Activated gamma-delta T cell treated with Interleukin-2 at 50 U/mL for 16 hours (primary cell): ENCODE results near the gene SHANK1.
"Not testable (repeated sequence)": the region's sequence is repeated elsewhere in the genome, so short reads cannot be mapped to it uniquely, and the experiment has no call there.

Source experiments
- DNase-seq: peaks from one replicate; pipeline ENCODE4 v3.0.0-alpha.2; 2020

The SHANK1 gene

DNA sequence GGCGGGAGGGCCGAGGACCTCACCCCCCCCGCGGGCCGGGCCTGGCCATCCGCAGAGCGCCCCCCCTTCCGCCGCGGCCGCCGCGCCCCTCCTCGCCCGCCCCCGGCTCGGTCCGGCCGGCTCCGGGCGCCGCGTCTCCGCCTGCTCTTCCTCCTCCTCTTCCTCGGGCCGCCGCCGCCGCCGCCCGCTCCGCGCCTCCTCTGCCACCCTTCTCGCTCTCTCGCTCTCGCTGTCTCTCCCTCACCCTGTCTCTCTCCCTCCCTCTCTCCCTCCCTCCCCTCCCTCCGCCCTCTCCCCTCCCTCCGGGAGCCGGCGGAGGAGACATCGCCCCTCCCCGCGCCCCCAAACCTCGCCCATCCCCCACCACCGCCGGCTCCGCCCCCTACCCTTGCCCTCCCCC, at the start of gene SHANK1:
SHANK1 (minus strand) TSS at position 237 of the 400 bp plus-strand sequence. CDS start 2,883 bp downstream, outside the sequence.
- no peak for DNase-seq

DNA sequence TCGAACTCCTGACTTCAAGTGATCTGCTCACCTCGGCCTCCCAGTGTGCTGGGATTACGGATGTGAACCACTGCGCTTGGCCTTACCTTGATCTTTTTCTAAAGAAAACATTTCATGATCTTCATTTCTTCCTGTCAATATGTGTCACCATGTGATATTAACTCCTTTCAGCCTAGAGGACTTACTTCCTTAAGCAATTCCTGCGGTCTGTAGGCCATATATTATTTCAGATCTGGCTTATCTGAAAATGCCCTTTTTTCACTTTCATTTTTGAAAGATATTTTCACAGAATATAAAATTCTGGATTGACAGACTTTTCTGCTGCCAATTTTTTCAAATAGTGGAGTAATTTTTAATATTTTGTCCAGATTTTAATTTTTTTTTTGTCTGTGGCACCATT, 48.7 kb upstream of the SHANK1 start:
- no peak for DNase-seq

DNA sequence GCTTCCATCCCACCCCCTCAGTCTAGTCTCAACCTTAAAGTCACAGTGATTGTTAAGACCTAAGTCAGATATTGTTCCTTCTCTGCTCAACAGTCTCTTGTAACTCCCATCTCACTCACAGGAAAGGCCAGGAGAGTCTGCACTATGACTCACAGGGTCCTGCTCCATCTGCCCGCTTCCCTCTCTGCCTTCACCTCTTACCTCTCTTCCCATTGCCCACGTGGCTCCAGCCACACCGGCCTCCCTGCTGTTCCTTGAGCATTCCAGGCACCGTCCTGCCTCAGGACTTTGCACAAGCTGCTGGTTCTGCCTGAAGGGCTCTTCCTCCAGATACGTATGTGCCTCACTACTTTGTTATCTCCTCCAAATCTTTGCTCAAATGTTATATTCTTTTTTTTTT, 47.7 kb upstream of the SHANK1 start:
- not testable (repeated sequence) for DNase-seq

DNA sequence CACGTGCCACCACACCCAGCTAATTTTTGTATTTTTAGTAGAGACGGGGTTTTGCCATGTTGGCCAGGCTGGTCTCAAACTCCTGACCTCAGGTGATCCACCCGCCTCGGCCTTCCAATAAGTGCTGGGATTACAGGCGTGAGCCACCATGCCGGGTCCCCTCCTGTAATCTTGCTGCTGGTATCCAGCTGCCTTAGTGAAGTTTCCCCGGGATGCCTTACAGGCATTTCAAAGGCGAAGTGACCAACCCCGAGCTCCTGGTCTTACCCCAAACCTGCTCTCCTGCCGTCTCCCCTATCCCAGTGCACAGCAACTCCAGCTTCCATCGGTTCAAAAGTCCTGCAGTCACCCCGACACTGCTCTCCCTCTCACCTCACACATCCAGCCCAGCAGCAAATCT, 47.1 kb upstream of the SHANK1 start:
- not testable (repeated sequence) for DNase-seq

DNA sequence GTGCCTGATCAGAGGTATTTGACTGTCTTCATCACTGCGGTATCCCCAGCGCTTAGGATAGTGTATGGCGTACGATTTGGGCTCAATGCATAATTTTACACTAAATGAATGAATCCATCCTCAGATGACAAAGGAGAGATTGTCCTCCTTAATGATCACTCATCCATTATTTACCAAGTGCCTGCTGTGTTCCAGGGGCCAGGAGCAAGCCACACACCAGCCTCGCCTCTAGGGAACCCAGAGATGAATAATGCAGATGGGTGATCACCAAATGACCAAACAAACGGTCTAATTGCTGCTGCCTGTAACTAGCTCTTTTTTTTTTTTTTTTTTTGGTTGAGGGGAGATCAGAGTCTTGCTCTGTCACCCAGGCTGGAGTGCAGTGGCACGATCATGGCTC, 44.8 kb upstream of the SHANK1 start:
- DNase-seq, result no peak

DNA sequence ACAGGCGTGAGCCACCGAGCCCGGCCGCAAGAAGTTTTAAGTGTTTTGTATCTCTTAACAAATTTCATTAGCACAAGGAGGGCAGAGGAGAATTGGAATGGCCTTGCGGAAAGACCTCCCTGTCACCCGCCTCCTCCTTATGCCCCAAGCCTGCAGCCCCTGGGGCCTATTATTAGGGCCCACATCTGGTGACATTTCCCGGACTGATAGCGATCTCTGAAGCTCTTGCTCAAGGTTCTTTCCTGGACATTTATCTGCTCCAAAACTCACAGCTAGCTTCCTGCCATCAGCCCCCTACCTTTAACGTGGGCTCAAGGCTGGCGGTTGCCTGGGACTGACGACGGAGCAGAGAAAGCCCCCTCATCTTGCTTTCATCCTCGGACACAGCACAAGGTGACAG, 43.9 kb upstream of the SHANK1 start:
- not testable (repeated sequence) for DNase-seq

DNA sequence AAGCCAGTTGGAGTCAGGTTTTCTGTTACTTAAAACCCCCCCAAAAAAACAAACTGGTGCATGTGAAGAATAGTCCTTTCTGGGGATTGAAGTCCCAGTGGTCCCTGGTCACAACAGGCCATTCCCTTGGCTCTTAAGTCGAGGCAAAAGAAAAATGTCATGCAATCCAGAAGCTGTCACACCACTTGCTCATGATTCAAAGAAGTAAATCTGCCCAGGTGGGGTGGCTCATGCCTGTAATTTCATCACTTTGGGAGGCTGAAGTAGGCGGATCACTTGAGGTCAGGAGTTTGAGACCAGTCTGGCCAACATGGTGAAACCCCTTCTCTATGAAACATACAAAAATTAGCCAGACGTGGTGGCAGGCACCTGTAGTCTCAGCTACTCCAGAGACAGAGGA, 41.9 kb upstream of the SHANK1 start:
- DNase-seq, result not testable (repeated sequence)

DNA sequence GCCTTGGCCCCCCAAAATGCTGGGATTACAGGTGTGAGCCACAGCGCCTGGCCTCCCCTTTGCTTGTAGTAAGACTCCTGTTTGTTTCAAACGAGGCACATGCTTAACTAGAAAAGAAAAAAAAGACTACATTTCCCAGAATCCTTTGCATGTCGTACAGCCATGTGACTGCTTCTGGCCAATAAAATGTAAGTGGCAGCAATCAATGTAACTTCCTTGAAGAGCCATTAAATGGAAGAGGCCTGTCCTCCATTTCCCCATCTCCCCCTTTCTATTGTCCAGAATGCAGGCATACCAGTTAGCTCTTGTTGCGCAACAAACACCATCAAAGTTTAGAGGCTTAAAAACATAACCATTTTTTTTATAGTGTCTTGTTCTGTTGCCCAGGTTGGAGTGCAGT, 40.3 kb upstream of the SHANK1 start:
- no peak for DNase-seq

DNA sequence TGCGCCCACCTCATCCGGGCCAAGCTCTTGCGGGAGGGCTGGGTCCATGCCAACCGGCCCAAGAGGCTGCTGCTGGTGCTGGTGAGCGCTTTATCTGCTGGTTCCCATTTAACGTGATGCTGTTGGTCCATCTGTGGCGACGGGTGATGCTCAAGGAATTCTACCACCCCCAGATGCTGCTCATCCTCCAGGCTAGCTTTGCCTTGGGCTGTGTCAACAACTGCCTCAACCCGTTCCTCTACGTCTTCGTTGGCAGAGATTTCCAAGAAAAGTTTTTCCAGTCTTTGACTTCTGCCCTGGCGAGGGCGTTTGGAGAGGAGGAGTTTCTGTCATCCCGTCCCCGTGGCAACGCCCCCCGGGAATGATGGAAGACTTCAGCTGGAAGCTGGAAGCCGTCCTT, 39.5 kb upstream of the SHANK1 start:
- DNase-seq, result not testable (repeated sequence)

DNA sequence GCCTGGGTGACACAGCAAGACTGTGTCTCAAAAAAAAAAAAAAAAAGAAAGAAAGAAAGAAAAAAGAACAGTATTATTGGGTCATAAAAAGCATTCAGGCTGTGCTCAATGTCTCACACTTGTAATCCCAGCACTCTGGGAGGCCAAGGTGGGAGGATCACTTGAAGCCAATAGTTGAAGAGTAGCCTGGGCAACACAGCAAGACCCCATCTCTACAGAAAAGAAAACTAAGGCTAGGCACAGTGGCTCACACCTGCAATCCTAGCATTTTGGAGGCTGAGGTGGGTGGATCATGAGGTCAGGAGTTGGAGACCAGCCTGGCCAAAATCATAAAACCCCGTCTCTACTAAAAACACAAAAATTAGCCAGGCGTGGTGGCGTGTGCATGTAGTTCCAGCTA, 38.0 kb upstream of the SHANK1 start:
- not testable (repeated sequence) for DNase-seq

DNA sequence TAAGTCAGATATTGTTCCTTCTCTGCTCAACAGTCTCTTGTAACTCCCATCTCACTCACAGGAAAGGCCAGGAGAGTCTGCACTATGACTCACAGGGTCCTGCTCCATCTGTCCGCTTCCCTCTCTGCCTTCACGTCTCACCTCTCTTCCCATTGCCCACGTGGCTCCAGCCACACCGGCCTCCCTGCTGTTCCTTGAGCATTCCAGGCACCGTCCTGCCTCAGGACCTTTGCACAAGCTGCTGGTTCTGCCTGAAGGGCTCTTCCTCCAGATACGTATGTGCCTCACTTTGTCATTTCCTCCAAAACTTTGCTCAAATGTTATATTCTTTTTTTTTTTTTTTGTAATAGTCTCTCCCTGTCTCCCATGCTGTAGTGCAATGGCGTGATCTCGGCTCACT, 36.6 kb upstream of the SHANK1 start:
- DNase-seq, result not testable (repeated sequence)

DNA sequence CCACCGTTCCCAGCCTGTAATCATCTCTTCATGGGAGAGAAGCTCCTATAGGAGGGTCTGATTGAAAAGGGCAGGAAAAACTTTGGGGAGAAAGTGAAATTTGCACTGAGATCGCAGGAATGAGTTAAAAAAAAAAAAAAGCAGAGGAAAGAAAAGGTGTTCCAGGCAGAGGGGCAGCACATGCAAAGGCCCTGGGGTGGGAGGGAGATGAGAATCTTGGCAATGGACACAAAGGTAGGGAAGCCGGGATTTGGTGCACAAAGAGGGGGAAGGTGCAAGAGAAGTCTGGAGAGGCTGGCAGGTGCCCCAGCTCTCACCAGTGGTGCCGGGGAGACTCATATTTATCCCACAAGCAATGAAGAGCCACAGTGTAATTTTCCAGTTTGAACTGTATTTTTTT, 34.3 kb upstream of the SHANK1 start:
- DNase-seq, result no peak

DNA sequence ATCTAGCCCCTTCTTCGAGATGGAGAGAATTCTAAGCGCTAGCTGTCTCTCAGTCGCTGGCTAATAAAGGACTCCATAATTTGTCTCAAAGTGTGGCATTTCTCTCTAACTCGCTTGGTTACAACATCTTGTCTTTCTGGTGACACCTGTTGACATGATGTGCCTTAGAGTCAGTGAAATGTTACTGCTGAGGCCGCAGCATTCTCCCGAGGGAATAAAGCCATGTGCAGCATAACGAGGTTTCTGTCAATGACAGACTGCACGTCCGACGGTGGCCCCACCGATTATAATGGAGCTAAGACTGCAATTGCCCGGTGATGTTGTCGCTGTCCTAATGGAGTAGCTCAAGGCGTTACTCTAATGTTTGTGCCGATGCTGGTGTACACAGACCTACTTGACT, 30.4 kb upstream of the SHANK1 start:
- DNase-seq, result no peak

DNA sequence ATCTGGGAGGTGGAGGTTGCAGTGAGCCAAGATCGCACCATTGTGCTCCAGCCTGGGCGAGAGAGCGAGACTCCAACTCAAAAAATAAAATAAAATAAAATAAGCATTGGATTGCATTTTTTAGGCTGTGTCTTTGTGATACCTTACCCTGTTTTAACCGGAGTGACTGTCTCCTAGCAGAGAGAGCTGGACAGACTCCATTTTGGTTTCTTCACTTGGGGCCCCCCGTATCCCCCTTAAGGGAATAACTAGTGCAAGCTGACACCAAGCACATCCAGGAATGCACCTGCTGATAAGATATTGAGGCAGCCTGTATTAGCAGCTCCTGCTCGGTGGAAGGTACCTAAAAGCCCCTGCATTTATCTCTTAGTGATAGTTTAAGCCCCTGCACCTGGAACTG, 29.9 kb upstream of the SHANK1 start:
- DNase-seq, result no peak

DNA sequence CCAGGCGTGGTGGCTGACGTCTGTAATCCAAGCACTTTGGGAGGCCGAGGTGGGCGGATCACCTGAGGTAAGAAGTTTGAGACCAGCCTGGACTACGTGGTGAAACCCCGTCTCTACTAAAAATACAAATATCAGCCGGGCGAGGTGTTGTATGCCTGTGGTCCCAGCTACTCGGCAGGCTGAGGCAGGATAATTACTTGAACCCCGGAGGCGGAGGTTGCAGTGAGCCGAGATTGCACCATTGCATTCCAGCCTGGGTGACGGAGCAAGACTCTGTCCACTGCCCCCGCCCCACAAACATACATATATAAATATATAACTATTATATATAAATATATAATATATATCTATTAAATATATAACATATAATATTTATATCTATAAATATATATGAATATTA, 27.5 kb upstream of the SHANK1 start:
- not testable (repeated sequence) for DNase-seq

DNA sequence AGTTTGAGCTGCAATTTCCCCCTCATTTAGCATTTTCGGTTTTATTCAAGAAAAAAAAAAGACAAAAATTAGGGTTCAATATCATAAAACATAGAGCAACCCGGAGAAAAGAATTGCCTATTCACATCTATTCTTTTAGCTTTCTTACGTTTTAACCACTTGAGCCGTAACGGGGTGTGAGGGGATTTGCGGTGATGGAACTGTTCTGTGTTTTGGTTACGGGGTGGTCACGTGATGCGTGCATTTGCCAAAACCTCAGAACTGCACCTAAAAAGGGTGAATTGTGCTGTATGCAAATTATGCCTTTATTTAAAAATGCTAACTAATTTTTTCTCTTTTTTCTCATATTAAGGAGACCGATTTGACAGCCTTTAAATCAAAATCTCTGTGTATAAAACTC, 25.6 kb upstream of the SHANK1 start:
- DNase-seq, result no peak

DNA sequence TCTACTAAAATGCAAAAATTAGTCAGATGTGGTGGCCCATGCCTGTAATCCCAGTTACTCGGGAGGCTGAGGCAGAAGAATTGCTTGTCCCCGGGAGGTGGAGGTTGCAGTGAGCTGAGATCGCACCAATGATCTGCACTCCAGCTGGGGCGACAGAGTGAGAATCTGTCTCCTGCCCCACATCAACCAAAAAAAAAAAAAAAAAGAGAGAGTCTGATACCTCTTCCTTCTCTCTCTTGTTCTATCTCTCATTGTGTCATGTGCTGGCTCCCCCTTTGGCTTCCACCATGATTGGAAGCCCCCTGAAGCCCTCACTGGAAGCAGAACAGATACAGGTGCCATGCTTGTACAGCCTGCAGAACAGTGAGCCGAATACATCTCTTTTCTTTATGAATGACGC, 23.9 kb upstream of the SHANK1 start:
- no peak for DNase-seq

DNA sequence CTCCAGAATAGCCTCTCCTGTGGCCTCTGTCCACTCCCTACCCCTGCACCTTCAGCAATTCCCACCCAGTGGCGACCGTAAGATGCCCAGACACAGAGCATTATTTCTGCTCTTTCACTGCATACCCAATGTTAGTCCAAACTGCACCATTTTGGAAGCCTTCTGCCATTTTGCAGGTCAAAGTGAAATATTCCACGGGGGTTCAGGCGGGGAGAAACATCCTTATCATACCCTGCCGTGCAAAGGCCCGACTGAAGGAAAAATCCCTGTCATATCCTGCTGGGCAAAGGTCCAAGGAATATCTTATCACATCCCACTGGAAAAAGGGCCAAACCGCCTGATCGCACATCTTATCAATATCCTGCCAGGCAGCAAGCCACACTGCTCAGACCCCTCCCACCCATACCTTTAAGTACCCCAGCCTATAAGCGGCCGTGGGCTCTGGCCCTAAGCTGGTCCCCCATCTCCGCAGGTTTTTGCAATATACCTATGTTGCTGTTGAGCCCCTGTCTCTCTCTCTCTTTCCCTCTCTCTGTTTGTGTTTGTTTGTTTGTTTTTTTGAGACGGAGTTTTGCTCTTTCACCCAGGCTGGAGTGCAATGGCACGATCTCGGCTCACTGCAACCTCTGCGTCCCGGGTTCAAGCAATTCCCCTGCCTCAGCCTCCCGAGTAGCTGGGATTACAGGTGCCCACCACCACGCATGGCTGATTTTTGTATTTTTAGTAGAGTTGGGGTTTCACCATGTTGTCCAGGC, 21.8 kb upstream of the SHANK1 start:
- no peak for DNase-seq

DNA sequence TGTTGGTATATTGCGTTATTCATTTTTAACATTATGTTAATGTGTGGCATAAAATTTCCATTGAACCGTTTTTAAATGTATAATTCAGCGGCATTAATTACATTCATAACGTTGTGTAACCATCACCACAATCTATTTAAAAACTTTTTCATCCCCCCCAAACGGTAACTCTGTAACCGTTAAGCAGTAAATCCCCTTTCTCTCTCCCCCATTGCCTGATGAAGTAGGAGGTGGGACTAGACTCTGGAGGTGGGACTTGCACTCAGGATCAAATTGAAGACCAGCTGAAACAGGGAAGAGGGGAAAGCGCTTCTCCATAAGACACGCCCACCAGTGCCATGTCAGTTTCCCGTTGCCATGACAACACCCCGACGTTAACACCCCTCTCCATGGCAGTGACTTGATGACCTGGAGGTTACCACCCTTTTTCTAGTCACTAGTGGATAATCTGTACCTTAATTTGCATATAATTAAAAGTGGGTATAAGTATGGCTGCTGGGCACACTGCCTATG, 20.4 kb upstream of the SHANK1 start:
- no peak for DNase-seq

DNA sequence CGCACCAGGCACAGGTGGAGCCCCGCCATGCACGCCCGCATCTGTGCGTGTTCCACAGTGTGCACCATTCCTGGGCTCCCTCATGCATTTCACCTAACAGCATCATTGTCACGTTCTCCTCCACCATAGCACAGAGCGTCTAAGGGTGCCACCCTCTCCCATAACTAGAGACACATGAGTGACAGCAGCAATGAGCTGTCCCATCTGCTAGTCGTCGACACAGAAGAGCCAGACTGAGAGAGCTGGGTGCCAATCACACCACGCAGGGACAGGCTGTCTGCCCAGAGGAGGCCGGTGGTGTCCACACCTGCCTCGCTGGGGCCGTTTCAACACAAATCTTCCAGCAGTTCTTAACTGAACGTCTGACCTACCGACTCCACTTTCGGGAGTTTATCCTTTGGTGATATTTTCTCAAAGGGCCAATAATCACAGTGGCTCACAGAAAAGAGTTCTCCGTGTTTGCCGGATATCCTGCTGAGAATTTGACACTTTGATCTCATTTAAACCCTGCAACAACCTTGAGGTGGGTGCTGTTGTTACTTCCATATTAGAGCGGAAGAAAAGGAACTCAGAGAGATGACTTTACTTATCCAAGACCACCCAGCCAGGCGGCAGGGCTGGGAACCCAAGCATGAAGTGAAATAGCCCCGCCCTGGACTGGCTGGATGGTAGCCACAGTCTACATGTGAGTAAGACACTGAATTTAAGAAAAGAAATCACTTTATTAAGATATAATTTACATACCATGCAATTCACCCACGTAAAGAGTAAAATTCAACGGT, 19.7 kb upstream of the SHANK1 start:
- no peak for DNase-seq

DNA sequence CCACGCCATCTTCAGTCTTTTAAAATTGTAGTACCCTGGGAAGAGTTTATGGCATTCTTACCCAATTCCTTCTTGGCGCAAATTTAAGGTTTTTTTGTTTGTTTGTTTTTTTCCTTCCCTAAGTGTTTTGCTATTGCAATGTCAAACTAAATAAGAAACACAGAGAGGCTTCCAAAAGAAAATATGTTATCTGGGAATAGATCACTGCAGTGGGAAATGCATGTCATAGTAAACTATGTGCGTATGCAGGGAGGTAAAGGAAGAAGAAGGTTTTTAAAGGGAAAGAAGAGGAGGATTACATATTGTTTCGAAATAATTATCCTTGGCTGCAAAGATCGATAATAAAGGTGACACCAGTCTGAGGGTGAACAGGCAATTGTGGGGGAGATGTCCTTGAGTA, 16.7 kb upstream of the SHANK1 start:
- DNase-seq, result no peak

DNA sequence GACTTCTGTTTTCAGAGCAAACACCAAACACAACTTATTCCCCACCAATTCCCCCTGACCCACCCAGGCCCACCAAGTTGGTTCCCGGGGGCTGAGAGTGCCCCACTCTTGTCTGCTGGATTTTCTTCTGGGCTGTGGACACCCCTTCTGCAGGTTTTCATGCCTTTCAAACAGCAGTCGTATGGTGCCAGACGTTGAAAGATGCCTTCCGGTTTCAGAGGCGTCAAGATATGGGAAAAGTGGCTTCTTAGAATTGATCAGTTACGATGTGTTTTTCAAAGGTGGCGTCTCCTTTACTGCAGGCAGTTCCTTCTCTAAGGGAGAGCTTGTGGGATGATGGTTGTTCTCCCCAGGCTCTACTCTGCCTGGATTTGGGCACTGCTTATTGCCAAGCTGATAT, 16.3 kb upstream of the SHANK1 start:
- no peak for DNase-seq

DNA sequence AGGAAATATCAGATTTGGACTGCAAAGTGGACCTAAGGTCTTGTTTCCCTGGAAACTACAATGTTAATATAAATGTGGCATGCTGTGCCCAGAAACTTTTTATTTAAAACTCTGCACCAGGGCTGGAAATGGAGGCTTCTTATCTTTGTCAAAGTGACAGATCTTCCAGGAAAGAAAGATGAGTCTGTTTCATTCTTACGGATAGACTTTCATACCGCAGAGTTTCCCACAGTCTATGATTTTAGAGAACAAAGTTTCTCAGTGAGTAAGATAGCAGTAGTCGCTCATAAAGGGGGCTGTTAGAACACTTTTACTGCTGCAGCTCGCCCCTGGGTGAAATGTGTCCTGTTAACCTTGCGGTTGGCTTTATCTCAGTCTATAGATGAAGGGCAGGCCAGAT, 10.3 kb upstream of the SHANK1 start:
- DNase-seq, result no peak

DNA sequence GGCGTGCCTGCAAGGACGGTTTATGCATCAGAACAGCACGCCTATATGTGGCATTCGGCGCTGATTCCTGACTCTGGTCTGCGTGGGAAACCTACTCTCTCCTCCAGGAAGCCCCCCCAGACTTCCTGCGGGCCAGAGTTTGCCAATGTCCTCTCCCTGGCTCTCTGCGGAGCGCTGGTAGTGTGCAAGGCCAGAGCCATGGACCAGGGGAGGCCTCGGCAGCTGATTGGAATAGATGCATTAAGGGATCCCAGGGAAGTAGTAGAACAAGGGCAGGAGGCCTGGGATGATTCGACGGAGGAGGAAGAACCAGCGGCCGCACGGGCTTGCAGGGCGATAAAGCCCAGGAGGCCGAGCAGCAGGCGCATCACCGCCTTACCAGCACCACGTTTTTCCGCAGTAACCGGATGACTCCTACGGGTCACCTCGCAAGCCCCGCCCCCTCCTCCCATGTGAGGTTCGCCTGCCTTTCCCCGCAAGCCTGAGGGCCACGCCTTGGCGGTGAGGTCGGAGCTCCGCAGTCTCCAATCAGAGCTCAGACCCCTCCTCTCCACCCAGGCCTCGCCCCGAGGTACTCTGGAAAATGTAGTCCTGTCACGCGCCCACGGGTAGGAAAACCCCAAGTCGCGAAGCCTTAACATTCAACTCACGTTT, 8.6 kb upstream of the SHANK1 start:
- peak; percentile 68 for DNase-seq
